ENCODE measurements around the gene RNF103.

DNA sequence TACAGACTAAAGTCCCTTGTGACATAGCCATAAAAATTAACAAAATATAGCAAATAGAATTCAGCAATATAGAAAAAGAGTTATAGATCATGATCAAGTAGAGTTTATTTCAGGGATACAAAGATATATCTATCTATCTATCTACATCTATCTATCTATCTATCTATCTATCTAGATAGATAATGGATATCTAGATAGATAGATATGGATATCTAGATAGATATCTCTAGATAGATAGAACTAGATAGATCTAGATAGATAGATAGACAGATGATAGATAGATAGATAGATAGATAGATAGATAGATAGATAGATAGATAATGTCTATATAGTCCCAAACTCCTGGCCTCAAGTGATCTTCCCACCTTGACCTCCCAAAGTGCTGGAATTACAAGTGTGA lies 43.1 kb downstream of the RNF103 start:
- TF ChIP-seq, protein P1, sequence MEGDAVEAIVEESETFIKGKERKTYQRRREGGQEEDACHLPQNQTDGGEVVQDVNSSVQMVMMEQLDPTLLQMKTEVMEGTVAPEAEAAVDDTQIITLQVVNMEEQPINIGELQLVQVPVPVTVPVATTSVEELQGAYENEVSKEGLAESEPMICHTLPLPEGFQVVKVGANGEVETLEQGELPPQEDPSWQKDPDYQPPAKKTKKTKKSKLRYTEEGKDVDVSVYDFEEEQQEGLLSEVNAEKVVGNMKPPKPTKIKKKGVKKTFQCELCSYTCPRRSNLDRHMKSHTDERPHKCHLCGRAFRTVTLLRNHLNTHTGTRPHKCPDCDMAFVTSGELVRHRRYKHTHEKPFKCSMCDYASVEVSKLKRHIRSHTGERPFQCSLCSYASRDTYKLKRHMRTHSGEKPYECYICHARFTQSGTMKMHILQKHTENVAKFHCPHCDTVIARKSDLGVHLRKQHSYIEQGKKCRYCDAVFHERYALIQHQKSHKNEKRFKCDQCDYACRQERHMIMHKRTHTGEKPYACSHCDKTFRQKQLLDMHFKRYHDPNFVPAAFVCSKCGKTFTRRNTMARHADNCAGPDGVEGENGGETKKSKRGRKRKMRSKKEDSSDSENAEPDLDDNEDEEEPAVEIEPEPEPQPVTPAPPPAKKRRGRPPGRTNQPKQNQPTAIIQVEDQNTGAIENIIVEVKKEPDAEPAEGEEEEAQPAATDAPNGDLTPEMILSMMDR (IDR thresholded peaks at IDR 0.05) = no peak
- no peak for TF ChIP-seq EP300 (IDR thresholded peaks at IDR 0.05; ENCODE audit: borderline replicate concordance in 1 of 2, low read depth in 1 of 2, low read length in 1 of 2)

Data from SK-N-SH (cell line).